Activated T-helper 2 cell treated with anti-CD3 and anti-CD28 coated beads, Interferon-gamma antibody, Interleukin-2, Interleukin-4, amounts not matched to agents 10 μg/mL and 5 μg/mL and 100 μg/mL, durations not matched to agents 14 hours and 24 hours and 36 hours (primary cell): ENCODE measurements around the gene BBX. TPM values are rescaled to one million over a fixed set of nuclear protein-coding genes. Genes with fewer than 3 reads are reported as not detected.

Source experiments
- DNase-seq: peaks from one replicate; pipeline ENCODE4 v3.0.0; 2021; ENCODE audit warnings: low spot score
- H3K27ac Mint-ChIP-seq: one replicate; pipeline ENCODE4 v1.8.0; 2021; ENCODE audit warnings: mixed read lengths
- H3K27me3 Mint-ChIP-seq: one replicate; pipeline ENCODE4 v1.8.0; 2021; ENCODE audit warnings: low read depth, mixed read lengths
- H3K36me3 Mint-ChIP-seq: one replicate; pipeline ENCODE4 v1.8.0; 2021; ENCODE audit warnings: low read depth, mixed read lengths
- H3K4me1 Mint-ChIP-seq: one replicate; pipeline ENCODE4 v1.8.0; 2021; ENCODE audit warnings: low read depth, mixed read lengths
- H3K4me3 Mint-ChIP-seq: one replicate; pipeline ENCODE4 v1.8.0; 2021; ENCODE audit warnings: low read depth, mild to moderate bottlenecking, moderate library complexity, mixed read lengths
- H3K9me3 Mint-ChIP-seq: one replicate; pipeline ENCODE4 v1.8.0; 2021; ENCODE audit warnings: mixed read lengths
- intact Hi-C: fragments of 100-400 bp; cut with micrococcal nuclease; formaldehyde crosslinking; loops from one replicate; pipeline ENCODE4 v1.15.1; 2023
- total RNA-seq: library from RNA; stranded (reverse); gene quantifications from 2 replicates; pipeline ENCODE4 v1.2.3, GENCODE V29; 2022

BBX gene
- total RNA-seq, 1 donor from 2014 or later = 35.8 TPM

DNA sequence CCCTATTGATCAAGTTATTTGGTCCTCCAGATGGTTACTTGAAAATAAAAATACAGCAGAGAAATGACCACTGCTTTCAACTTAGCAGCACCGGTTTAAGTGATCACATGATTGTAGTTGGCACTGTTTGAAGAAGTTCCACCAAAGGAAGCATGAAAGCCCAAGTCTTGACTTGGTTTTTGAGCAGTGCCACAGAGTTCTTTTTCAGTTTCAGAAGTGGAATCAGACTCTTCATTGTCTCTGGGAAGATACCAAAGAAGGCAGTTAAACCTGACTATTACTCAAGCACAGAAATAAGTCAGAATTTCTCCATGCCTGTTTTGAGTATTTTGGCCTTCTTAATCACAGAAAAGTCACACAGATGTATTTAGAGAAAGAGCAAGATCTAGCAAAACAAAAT lies 66.7 kb downstream of the BBX start:
- no peaks in the 10 kb centered on the region for H3K9me3 Mint-ChIP-seq
- H3K4me3 Mint-ChIP-seq = no peak overlapping the region
- no peak for DNase-seq
- peaks cover 15% of the 10 kb centered on the region for H3K4me1 Mint-ChIP-seq
- H3K27me3 Mint-ChIP-seq = no peaks in the 10 kb centered on the region
- no peaks in the 10 kb centered on the region for H3K36me3 Mint-ChIP-seq
- no peak overlapping the region for H3K27ac Mint-ChIP-seq
- intact Hi-C loops = no loop called here

GRCh38 chr3:107590786-107591185 lies 68.0 kb downstream of the BBX start:
- peaks cover 15% of the 10 kb centered on the region for H3K4me1 Mint-ChIP-seq
- no peak for DNase-seq
- H3K9me3 Mint-ChIP-seq = no peaks in the 10 kb centered on the region
- no peak overlapping the region for H3K27ac Mint-ChIP-seq
- intact Hi-C loops = no loop called here
- H3K4me3 Mint-ChIP-seq = no peak overlapping the region
- no peaks in the 10 kb centered on the region for H3K27me3 Mint-ChIP-seq
- H3K36me3 Mint-ChIP-seq = no peaks in the 10 kb centered on the region

DNA sequence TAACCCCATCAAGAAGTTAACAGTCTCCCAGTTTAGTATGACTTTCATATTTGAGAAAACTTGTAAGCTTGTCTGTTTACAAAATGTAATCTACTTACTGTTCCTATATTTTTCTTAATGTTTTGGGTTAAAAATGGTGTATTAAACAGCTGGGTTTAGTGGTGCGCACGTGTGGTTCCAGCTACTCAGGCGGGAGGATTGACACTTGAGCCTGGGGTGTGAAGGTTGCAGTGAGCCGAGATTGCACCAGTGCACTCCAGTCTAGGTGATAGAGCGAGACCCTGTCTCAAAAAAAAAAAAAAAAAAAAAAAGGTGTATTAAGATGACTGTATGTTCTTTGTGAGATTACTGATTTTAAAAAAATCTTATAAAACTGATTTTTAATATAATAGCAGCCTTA lies 69.3 kb downstream of the BBX start:
- intact Hi-C loops = no loop called here
- Mint-ChIP-seq H3K27ac (no peak overlapping the region), H3K4me1 (peaks cover 15% of the 10 kb centered on the region), H3K9me3 (no peaks in the 10 kb centered on the region), H3K27me3 (no peaks in the 10 kb centered on the region), H3K36me3 (no peaks in the 10 kb centered on the region), H3K4me3 (no peak overlapping the region)
- DNase-seq = no peak

- Mint-ChIP-seq H3K27me3 (no peaks in the 10 kb centered on the region), H3K9me3 (no peaks in the 10 kb centered on the region), H3K36me3 (no peaks in the 10 kb centered on the region), H3K27ac (no peak overlapping the region), H3K4me3 (no peak overlapping the region), H3K4me1 (peaks cover 24% of the 10 kb centered on the region)
- intact Hi-C loops = no loop called here
- no peak for DNase-seq
Measured at GRCh38 chr3:107594870-107595269, 72.1 kb downstream of the BBX start.

- H3K9me3 Mint-ChIP-seq = no peaks in the 10 kb centered on the region
- no peak overlapping the region for H3K4me3 Mint-ChIP-seq
- intact Hi-C loops = no loop called here
- H3K27me3 Mint-ChIP-seq = no peaks in the 10 kb centered on the region
- no peaks in the 10 kb centered on the region for H3K36me3 Mint-ChIP-seq
- DNase-seq = no peak
- H3K27ac Mint-ChIP-seq = no peak overlapping the region
- H3K4me1 Mint-ChIP-seq = peaks cover 38% of the 10 kb centered on the region
Measured at GRCh38 chr3:107596639-107597038, 73.9 kb downstream of the BBX start.

DNA sequence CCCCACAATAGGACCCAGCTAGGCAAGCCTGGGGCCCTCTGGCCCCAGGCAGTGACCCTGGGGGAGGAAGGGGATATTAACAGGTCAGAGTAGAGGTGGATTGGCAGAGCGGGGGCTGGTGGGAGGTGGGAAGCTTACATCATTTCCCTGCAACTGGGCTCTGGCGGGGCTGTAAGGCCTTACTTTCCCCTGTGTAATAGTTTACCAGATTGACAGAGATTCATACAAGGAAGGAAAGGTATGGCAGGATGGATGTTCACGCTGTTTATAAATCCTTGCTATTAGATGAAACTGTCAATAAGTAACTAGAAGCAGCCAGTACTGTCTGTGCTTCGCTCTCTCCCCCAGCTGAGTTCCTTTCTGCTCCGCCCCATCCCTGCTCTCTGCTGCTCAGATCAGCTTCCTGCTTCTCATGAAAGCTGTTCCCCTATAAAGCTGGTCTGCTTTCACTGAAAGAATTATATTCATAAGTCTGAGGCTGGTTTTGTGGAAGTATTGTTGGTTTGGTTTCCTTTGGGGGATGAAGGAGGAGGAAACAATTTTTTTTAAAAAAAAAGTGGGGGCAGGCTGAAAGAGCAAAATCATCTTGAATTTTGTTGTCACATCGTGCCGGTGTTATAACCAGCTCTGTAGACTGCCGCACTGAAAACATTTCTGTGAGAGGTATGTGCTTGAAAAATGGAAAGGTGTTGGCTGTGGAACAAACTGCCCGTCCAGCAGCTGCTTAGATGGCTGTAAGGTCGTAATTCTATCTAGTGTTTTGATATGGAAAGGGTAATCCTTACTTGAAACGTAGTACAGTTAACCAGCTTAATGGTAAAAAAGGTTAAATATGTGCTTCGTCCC lies 76.4 kb downstream of the BBX start:
- peaks cover 38% of the 10 kb centered on the region for H3K4me1 Mint-ChIP-seq

GRCh38 chr3:107599772-107600145 lies 77.0 kb downstream of the BBX start:
- intact Hi-C loops = loop anchor here (2.0 kb wide), 1 partner anchor 77 kb away; the partner anchor contains the start of gene BBX

More for the DNA sequence above, 76.4 kb downstream of the BBX start:
- Mint-ChIP-seq H3K4me3 (peak overlapping the region; percentile 84), H3K9me3 (no peaks in the 10 kb centered on the region), H3K27ac (peak overlapping the region; percentile 90), H3K27me3 (no peaks in the 10 kb centered on the region), H3K36me3 (no peaks in the 10 kb centered on the region)
- intact Hi-C loops = loop anchor here (2.0 kb wide), 1 partner anchor 76 kb away; the partner anchor contains the start of gene BBX
- DNase-seq = peak; percentile 23

DNA sequence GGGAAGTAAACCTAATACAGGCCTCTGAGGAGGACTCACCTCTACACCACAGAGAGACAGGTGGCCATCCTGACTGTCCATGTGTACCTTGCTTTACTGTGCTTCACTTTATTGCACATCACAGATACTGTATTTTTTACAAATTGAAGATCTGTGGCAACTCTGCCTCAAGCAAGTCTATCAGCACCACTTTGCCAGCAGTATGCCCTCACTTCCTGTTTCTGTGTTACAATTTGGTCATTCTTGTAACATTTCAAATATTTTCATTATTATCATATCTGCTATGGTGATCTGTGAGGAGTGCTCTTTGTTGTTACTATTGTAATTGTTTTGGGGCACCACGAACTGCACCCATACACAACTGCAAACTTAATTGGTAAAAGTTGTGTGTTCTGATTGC lies 78.0 kb downstream of the BBX start:
- no peaks in the 10 kb centered on the region for H3K9me3 Mint-ChIP-seq
- no peak for DNase-seq
- peaks cover 38% of the 10 kb centered on the region for H3K4me1 Mint-ChIP-seq
- peak overlapping the region; percentile 33 for H3K4me3 Mint-ChIP-seq
- peak overlapping the region; percentile 42 for H3K27ac Mint-ChIP-seq
- H3K27me3 Mint-ChIP-seq = no peaks in the 10 kb centered on the region
- intact Hi-C loops = no loop called here
- H3K36me3 Mint-ChIP-seq = no peaks in the 10 kb centered on the region

More at GRCh38 chr3:107599772-107600145, 77.0 kb downstream of the BBX start:
- no peak for DNase-seq
- H3K36me3 Mint-ChIP-seq = no peaks in the 10 kb centered on the region
- peak overlapping the region; percentile 90 for H3K27ac Mint-ChIP-seq
- H3K4me3 Mint-ChIP-seq = peak overlapping the region; percentile 84
- H3K27me3 Mint-ChIP-seq = no peaks in the 10 kb centered on the region
- H3K9me3 Mint-ChIP-seq = no peaks in the 10 kb centered on the region
- H3K4me1 Mint-ChIP-seq = peaks cover 38% of the 10 kb centered on the region

GRCh38 chr3:107604057-107604822 lies 81.5 kb downstream of the BBX start:
- H3K4me3 Mint-ChIP-seq = no peak overlapping the region
- H3K9me3 Mint-ChIP-seq = peaks cover 5% of the 10 kb centered on the region
- peaks cover 23% of the 10 kb centered on the region for H3K4me1 Mint-ChIP-seq
- H3K27ac Mint-ChIP-seq = no peak overlapping the region
- H3K36me3 Mint-ChIP-seq = peaks cover 12% of the 10 kb centered on the region
- no peak for DNase-seq
- intact Hi-C loops = no loop called here
- H3K27me3 Mint-ChIP-seq = no peaks in the 10 kb centered on the region

GRCh38 chr3:107611775-107612469 lies 89.2 kb downstream of the BBX start:
- no peak for DNase-seq
- Mint-ChIP-seq H3K9me3 (peaks cover 36% of the 10 kb centered on the region), H3K27me3 (no peaks in the 10 kb centered on the region), H3K27ac (no peak overlapping the region), H3K36me3 (peaks cover 40% of the 10 kb centered on the region), H3K4me3 (no peak overlapping the region), H3K4me1 (no peaks in the 10 kb centered on the region)
- intact Hi-C loops = no loop called here

DNA sequence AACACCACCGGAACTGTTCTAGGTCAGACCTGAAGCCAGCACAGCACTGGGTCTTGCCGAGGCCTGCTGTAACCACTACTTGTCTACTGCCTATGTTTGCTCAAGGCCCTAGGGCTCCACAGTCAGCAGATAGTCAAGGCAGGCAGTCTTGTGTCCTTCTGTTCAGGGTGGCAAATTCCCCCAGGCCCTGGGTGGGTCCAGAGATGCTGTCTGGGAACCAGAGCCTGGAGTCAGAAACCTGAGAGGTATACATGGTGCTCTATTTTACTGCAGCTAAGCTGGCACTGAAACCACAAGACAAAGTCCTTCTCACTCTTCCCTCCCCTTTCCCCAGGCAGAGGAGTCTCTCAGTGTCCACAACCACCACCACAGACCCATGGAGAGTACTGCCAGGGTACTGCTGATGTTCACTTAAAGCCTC lies 89.9 kb downstream of the BBX start:
- no peak overlapping the region for H3K4me3 Mint-ChIP-seq
- intact Hi-C loops = no loop called here
- H3K9me3 Mint-ChIP-seq = peaks cover 36% of the 10 kb centered on the region
- DNase-seq = no peak
- no peaks in the 10 kb centered on the region for H3K4me1 Mint-ChIP-seq
- peaks cover 36% of the 10 kb centered on the region for H3K36me3 Mint-ChIP-seq
- H3K27me3 Mint-ChIP-seq = no peaks in the 10 kb centered on the region
- H3K27ac Mint-ChIP-seq = no peak overlapping the region

DNA sequence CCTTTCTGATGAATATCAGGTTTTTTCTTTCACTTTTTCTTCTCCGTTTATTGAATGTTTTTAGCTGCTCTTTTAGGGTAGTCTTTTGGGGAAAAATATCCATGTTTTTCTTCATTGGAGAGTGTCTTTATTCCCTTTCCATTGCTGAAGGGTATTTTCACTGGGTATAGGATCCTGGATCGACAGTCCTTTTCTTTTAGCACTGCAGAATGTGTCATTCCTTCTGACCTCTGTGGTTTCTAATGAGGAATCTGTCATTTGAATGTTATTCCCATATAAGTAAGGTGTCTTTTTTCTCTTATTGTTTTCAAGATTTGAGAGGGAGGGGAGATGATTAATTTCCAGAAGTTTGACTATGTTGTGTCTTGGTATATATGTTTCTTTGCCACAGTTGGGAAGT lies 96.8 kb downstream of the BBX start:
- H3K4me3 Mint-ChIP-seq = no peak overlapping the region
- H3K27me3 Mint-ChIP-seq = no peaks in the 10 kb centered on the region
- no peak for DNase-seq
- H3K4me1 Mint-ChIP-seq = peaks cover 20% of the 10 kb centered on the region
- H3K27ac Mint-ChIP-seq = no peak overlapping the region
- intact Hi-C loops = no loop called here
- H3K36me3 Mint-ChIP-seq = no peaks in the 10 kb centered on the region
- H3K9me3 Mint-ChIP-seq = no peaks in the 10 kb centered on the region
